Ovary (tissue), 9 donors: Measurements from ENCODE around the gene METTL6. TPM values are rescaled to one million over a fixed set of nuclear protein-coding genes. Genes with fewer than 3 reads are reported as not detected.
A peak's percentile ranks its signal among the peaks of the same experiment; 100 is the strongest.

Experiments
- DNase-seq, 5 donors: peaks; one replicate each; pipeline ENCODE4 v3.0.0-alpha.2; 2019 to 2020
- H3K27ac ChIP-seq, 2 donors: fragments of 200-600 bp; one replicate each; pipeline versions ENCODE4 v1.5.1 to v1.8.0; 2019 to 2022
- H3K27me3 ChIP-seq: fragments of 200-600 bp; one replicate; pipeline ENCODE4 v1.8.0; 2022
- H3K36me3 ChIP-seq: fragments of 200-600 bp; sonication (generic); one replicate; pipeline ENCODE4 v1.5.1; 2019
- H3K4me1 ChIP-seq: one replicate; pipeline ENCODE4 v1.8.1; 2013; ENCODE audit warnings: mild to moderate bottlenecking, moderate library complexity; ENCODE audit not compliant: insufficient read depth
- H3K4me3 ChIP-seq: fragments of 200-600 bp; sonication (generic); one replicate; pipeline ENCODE4 v1.5.1; 2017
- H3K9me3 ChIP-seq, 2 donors: fragments of 200-600 bp in 1 of 2; sonication (generic) in 1 of 2; one replicate each; pipeline versions ENCODE4 v1.5.1 to v1.8.1; 2013 to 2019; ENCODE audit warnings: mild to moderate bottlenecking in 1 of 2, moderate library complexity in 1 of 2
- EP300 ChIP-seq: sonication (generic); formaldehyde crosslinking; IDR thresholded peaks from one replicate; pipeline ENCODE4 v1.6.1; 2017; ENCODE audit warnings: antibody characterized with exemption
- POLR2A ChIP-seq: fragments of 450-650 bp; IDR thresholded peaks from one replicate; pipeline ENCODE4 v1.6.1; 2017; ENCODE audit warnings: antibody characterized with exemption, mild to moderate bottlenecking, moderate library complexity
- WGBS, 3 donors: extraction: QIAGEN DNeasy Blood & Tissue Kit in 1 of 3; methylation state at CpG; one replicate each; pipeline versions ENCODE4 v1.1.5 to v1.1.7; 2013 to 2017; 5-methylcytosine and 5-hydroxymethylcytosine counted together
- intact Hi-C, 4 donors: fragments of 100-400 bp; cut with DNase I; formaldehyde crosslinking; loops; one replicate each; pipeline versions ENCODE4 v1.11.0 to v1.15.1; 2022 to 2023
- polyA plus RNA-seq, 2 donors: library from polyadenylated mRNA; stranded (reverse); fragments of 200-250 nt in 1 of 2; fragments of 350-450 nt in 1 of 2; fragmentation: Illumina TruSeq in 1 of 2; extraction: RNeasy Lipid Tissue Mini Kit (QIAGEN cat#74804) in 1 of 2; gene quantifications; one replicate each; pipeline ENCODE4 v1.2.3, GENCODE V29; 2013 to 2014
- total RNA-seq, 7 donors: library from RNA; depleted of rRNA in 2 of 7; stranded (reverse); fragments of >200 nt in 2 of 7; fragmentation: NEBNext Ultra II Directional in 3 of 7; extraction: Animal tissue kit (Norgen Biotek cat#: 25700) in 3 of 7; gene quantifications; one replicate each; pipeline versions ENCODE4 v1.1.0 to v1.2.4, GENCODE V29; 2016 to 2023
- TF ChIP-seq, protein P1 (sequence below), 3 donors: fragments of 450-650 bp in 2 of 3; fragments of 200-600 bp in 1 of 3; IDR thresholded peaks; one replicate each; pipeline versions ENCODE4 v1.5.1 to v1.8.0; 2016 to 2022; ENCODE audit warnings: antibody characterized with exemption in 3 of 3, mild to moderate bottlenecking in 1 of 3
- donor health status: DM: no; HTN: no; CAD: no; lungs with moderate emphysema.
- donor health status: DM: no; HTN: no; CAD: no.
- donor health status: Bipolar disorder and iron deficiency.
- donor health status: DM: yes; HTN: yes; CAD: no.
- donor health status: DM: no; HTN: no; CAD: no.
- donor health status: DM: yes; HTN: yes; CAD: no.

The METTL6 gene
- total and polyA plus RNA-seq, 9 donors, result 13.0 to 25.6 (median 21.7) TPM

DNA sequence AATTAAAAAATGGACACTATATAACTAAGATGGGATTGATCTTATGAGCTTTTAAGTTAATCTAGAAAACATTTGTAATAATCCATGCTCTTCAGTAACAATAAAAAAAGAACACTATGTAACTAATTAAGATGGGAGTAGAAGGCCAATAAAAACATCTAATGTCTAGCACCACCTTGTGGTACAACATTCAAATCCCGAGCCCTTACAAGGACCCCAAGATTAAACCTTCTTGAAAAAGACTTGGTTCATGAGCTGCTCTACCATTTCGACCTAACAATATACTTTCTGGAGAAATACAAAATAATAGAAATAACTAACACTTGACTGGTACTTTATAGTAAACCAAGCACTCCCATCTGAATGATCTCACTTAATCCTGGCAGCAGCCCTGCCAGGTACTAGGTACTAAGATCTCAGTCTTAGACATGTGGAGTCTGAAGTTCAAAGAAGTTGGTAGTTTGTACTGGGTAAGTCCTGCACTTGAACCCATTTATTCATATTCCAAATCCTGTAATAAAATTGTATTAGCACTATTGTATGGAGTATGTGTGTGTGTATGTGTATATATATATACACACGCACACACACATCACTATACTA lies 21.8 kb downstream of the METTL6 start:
- no peak overlapping the region for H3K4me3 ChIP-seq
- peak in 1 of 5 donors; percentile 32 for DNase-seq
- H3K9me3 ChIP-seq, result no peaks in the 10 kb centered on the region
- 37 to 38% (median 37%) methylated on average over 3 of the region's 3 CpGs for WGBS, 3 donors
- TF ChIP-seq, protein P1, sequence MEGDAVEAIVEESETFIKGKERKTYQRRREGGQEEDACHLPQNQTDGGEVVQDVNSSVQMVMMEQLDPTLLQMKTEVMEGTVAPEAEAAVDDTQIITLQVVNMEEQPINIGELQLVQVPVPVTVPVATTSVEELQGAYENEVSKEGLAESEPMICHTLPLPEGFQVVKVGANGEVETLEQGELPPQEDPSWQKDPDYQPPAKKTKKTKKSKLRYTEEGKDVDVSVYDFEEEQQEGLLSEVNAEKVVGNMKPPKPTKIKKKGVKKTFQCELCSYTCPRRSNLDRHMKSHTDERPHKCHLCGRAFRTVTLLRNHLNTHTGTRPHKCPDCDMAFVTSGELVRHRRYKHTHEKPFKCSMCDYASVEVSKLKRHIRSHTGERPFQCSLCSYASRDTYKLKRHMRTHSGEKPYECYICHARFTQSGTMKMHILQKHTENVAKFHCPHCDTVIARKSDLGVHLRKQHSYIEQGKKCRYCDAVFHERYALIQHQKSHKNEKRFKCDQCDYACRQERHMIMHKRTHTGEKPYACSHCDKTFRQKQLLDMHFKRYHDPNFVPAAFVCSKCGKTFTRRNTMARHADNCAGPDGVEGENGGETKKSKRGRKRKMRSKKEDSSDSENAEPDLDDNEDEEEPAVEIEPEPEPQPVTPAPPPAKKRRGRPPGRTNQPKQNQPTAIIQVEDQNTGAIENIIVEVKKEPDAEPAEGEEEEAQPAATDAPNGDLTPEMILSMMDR (IDR thresholded peaks at IDR 0.05), result peak in 2 of 3 donors; percentile 56 to 65
- TF ChIP-seq POLR2A, result no peak
- no peak for TF ChIP-seq EP300
- H3K27me3 ChIP-seq, result no peaks in the 10 kb centered on the region
- intact Hi-C loops, result loop anchor here in 1 of 4 donors (10.0 kb wide), 1 partner anchor 201 kb away; the partner anchor contains the start of gene CAPN7
- no peaks in the 10 kb centered on the region for H3K4me1 ChIP-seq
- H3K27ac ChIP-seq, result no peak overlapping the region
- H3K36me3 ChIP-seq, result no peaks in the 10 kb centered on the region

DNA sequence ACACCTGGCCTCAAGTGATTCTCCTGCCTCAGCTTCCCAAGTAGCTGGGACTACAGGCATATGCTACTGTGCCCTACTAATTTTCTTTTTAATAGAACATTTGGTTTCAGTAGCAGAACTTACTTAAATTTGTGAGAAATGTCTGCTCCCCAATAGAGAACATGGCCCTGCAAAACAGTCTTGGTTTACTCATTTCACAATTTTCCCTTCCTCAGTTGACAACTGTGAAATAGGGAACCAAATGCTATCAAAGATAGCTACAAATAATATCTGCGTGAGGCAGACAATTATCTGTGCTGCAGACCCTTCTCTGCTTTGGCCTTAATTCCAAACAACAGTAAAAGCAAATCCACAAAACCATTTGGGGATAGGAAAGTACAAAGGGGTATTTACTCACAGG lies 22.6 kb downstream of the METTL6 start:
- Histone ChIP-seq H3K27ac (no peak overlapping the region), H3K36me3 (no peaks in the 10 kb centered on the region)

DNA sequence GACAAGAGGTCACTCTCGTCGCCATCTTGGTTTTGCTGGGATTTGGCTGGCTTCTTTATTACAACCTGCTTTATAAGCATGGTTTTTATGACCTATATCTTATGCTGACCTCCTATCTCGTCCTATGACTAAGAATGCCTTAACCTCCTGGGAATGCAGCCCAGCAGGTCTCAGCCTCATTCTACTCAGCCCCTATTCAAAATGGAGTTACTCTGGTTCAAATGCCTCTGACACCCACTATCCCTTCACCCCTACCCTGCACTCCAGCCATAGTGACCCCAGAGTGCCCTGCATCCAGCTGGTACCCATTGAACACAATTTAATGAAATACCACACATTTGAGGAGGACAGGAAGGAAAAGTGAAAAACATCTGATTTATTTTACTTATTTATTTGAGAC lies 23.4 kb downstream of the METTL6 start:
- intact Hi-C loops, result loop anchor here in 1 of 4 donors (10.0 kb wide), 1 partner anchor 199 kb away; the partner anchor contains the start of gene CAPN7
- H3K4me3 ChIP-seq, result no peak overlapping the region

More for the DNA sequence above, 22.6 kb downstream of the METTL6 start:
- no peaks in the 10 kb centered on the region for H3K4me1 ChIP-seq
- WGBS, 3 donors, result 92 to 94% (median 94%) methylated on average over 1 of the region's 1 CpG
- no peaks in the 10 kb centered on the region for H3K27me3 ChIP-seq
- intact Hi-C loops, result loop anchor here in 1 of 4 donors (10.0 kb wide), 1 partner anchor 200 kb away; the partner anchor contains the start of gene CAPN7
- DNase-seq, result no peak
- no peak for TF ChIP-seq EP300
- no peak for TF ChIP-seq POLR2A
- TF ChIP-seq, protein P1 (IDR thresholded peaks at IDR 0.05), result no peak
- H3K4me3 ChIP-seq, result no peak overlapping the region
- no peaks in the 10 kb centered on the region for H3K9me3 ChIP-seq

DNA sequence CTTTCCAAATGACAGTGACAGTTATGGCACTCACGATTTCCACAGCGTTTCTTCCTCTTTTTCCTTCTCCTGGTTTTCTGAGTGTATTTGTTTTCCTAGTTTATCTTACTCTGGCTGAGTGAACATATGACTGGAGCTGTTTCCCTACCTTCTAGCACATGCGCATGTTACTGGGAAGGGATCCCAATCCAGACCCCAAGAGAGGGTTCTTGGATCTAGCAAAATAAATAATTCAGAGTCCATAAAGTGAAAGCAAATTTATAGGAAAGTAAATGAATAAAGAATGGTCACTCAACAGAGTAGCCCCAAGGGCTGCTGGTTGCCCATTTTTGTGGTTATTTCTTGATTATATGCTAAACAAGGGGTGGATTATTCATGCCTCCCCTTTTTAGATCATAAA lies 23.8 kb downstream of the METTL6 start:
- H3K27ac ChIP-seq, result no peak overlapping the region
- whole genome bisulfite sequencing, 3 donors, result 47 to 69% (median 61%) methylated on average over 3 of the region's 3 CpGs
- intact Hi-C loops, result loop anchor here in 1 of 4 donors (10.0 kb wide), 1 partner anchor 199 kb away; the partner anchor contains the start of gene CAPN7

More for the DNA sequence above, 23.4 kb downstream of the METTL6 start:
- TF ChIP-seq, protein P1 (IDR thresholded peaks at IDR 0.05), result no peak
- TF ChIP-seq EP300 (no peak), POLR2A (no peak)
- H3K27me3 ChIP-seq, result no peaks in the 10 kb centered on the region
- no peak for DNase-seq
- H3K36me3 ChIP-seq, result no peaks in the 10 kb centered on the region
- H3K9me3 ChIP-seq, result no peaks in the 10 kb centered on the region
- WGBS, 3 donors, result 85 to 90% (median 86%) methylated on average over 3 of the region's 3 CpGs
- no peaks in the 10 kb centered on the region for H3K4me1 ChIP-seq
- H3K27ac ChIP-seq, result no peak overlapping the region

More for the DNA sequence above, 23.8 kb downstream of the METTL6 start:
- H3K27me3 ChIP-seq, result no peaks in the 10 kb centered on the region
- H3K9me3 ChIP-seq, result no peaks in the 10 kb centered on the region
- no peak overlapping the region for H3K4me3 ChIP-seq
- no peak for DNase-seq
- TF ChIP-seq, protein P1 (IDR thresholded peaks at IDR 0.05), result no peak
- no peak for TF ChIP-seq POLR2A
- TF ChIP-seq EP300, result no peak
- H3K36me3 ChIP-seq, result no peaks in the 10 kb centered on the region
- no peaks in the 10 kb centered on the region for H3K4me1 ChIP-seq
